IPS-15b (cell line): Measurements from ENCODE around the gene MAVS.
"Not testable (repeated sequence)": the region's sequence is repeated elsewhere in the genome, so short reads cannot be mapped to it uniquely, and the experiment has no call there.

Source experiments
- H3K27me3 ChIP-seq: one replicate; pipeline ENCODE4 v1.6.1; 2013; ENCODE audit warnings: low read length; ENCODE audit not compliant: control insufficient read depth, insufficient read depth
- H3K36me3 ChIP-seq: one replicate; pipeline ENCODE4 v1.6.1; 2013; ENCODE audit warnings: low read length; ENCODE audit not compliant: control insufficient read depth, insufficient read depth
- H3K4me1 ChIP-seq: one replicate; pipeline ENCODE4 v1.6.1; 2013; ENCODE audit warnings: mild to moderate bottlenecking, low read length; ENCODE audit not compliant: control insufficient read depth, insufficient read depth
- H3K4me3 ChIP-seq: one replicate; pipeline ENCODE4 v1.5.1; 2013; ENCODE audit warnings: low read depth, low read length
- H3K9ac ChIP-seq: one replicate; pipeline ENCODE4 v1.6.1; 2013; ENCODE audit warnings: low read depth, mild to moderate bottlenecking, low read length
- H3K9me3 ChIP-seq: one replicate; pipeline ENCODE4 v1.6.1; 2013; ENCODE audit warnings: mild to moderate bottlenecking, low read length; ENCODE audit not compliant: control insufficient read depth, insufficient read depth

MAVS gene

GRCh38 chr20:3904857-3905256 lies 58.2 kb downstream of the MAVS start:
- H3K27me3 ChIP-seq, result no peaks in the 10 kb centered on the region
- peaks cover 2% of the 10 kb centered on the region for H3K4me1 ChIP-seq
- peaks cover 18% of the 10 kb centered on the region for H3K36me3 ChIP-seq
- H3K9ac ChIP-seq, result no peak overlapping the region
- no peak overlapping the region for H3K4me3 ChIP-seq
- no peaks in the 10 kb centered on the region for H3K9me3 ChIP-seq

GRCh38 chr20:3906744-3907721 lies 60.4 kb downstream of the MAVS start:
- not testable (repeated sequence) for H3K4me1 ChIP-seq, H3K27me3 ChIP-seq, H3K9ac ChIP-seq, H3K4me3 ChIP-seq, H3K9me3 ChIP-seq
- H3K36me3 ChIP-seq, result peaks cover 33% of the 10 kb centered on the region

- no peak overlapping the region for H3K9ac ChIP-seq
- H3K9me3 ChIP-seq, result no peaks in the 10 kb centered on the region
- H3K4me3 ChIP-seq, result no peak overlapping the region
- H3K36me3 ChIP-seq, result peaks cover 43% of the 10 kb centered on the region
- peaks cover 2% of the 10 kb centered on the region for H3K4me1 ChIP-seq
- H3K27me3 ChIP-seq, result no peaks in the 10 kb centered on the region
Measured at GRCh38 chr20:3908667-3909066, 62.0 kb downstream of the MAVS start.

- Histone ChIP-seq H3K36me3 (peaks cover 48% of the 10 kb centered on the region), H3K4me3 (no peak overlapping the region), H3K4me1 (peaks cover under 1% of the 10 kb centered on the region), H3K9me3 (no peaks in the 10 kb centered on the region), H3K27me3 (no peaks in the 10 kb centered on the region), H3K9ac (no peak overlapping the region)
Measured at GRCh38 chr20:3909952-3910366, 63.3 kb downstream of the MAVS start.

- no peaks in the 10 kb centered on the region for H3K27me3 ChIP-seq
- H3K4me1 ChIP-seq, result no peaks in the 10 kb centered on the region
- H3K9ac ChIP-seq, result no peak overlapping the region
- no peak overlapping the region for H3K4me3 ChIP-seq
- no peaks in the 10 kb centered on the region for H3K9me3 ChIP-seq
- peaks cover 46% of the 10 kb centered on the region for H3K36me3 ChIP-seq
Measured at GRCh38 chr20:3910853-3911252, 64.2 kb downstream of the MAVS start.

- H3K9me3 ChIP-seq, result no peaks in the 10 kb centered on the region
- H3K36me3 ChIP-seq, result peaks cover 52% of the 10 kb centered on the region
- H3K27me3 ChIP-seq, result no peaks in the 10 kb centered on the region
- no peak overlapping the region for H3K9ac ChIP-seq
- H3K4me3 ChIP-seq, result no peak overlapping the region
- no peaks in the 10 kb centered on the region for H3K4me1 ChIP-seq
Measured at GRCh38 chr20:3911956-3912355, 65.3 kb downstream of the MAVS start.

GRCh38 chr20:3914446-3914845 lies 67.8 kb downstream of the MAVS start:
- Histone ChIP-seq H3K4me3 (no peak overlapping the region), H3K9ac (no peak overlapping the region), H3K9me3 (no peaks in the 10 kb centered on the region), H3K36me3 (peaks cover 48% of the 10 kb centered on the region), H3K27me3 (no peaks in the 10 kb centered on the region), H3K4me1 (no peaks in the 10 kb centered on the region)

- no peaks in the 10 kb centered on the region for H3K27me3 ChIP-seq
- H3K9ac ChIP-seq, result no peak overlapping the region
- no peak overlapping the region for H3K4me3 ChIP-seq
- H3K36me3 ChIP-seq, result peaks cover 39% of the 10 kb centered on the region
- no peaks in the 10 kb centered on the region for H3K4me1 ChIP-seq
- H3K9me3 ChIP-seq, result no peaks in the 10 kb centered on the region
Measured at GRCh38 chr20:3915691-3916090, 69.1 kb downstream of the MAVS start.

- Histone ChIP-seq H3K27me3 (no peaks in the 10 kb centered on the region), H3K4me1 (no peaks in the 10 kb centered on the region), H3K9ac (no peak overlapping the region), H3K9me3 (no peaks in the 10 kb centered on the region), H3K4me3 (no peak overlapping the region), H3K36me3 (peaks cover 37% of the 10 kb centered on the region)
Measured at GRCh38 chr20:3916364-3916763, 69.7 kb downstream of the MAVS start.

GRCh38 chr20:3919352-3919751 lies 72.7 kb downstream of the MAVS start:
- Histone ChIP-seq H3K9ac (no peak overlapping the region), H3K9me3 (no peaks in the 10 kb centered on the region), H3K4me1 (no peaks in the 10 kb centered on the region), H3K36me3 (peaks cover 35% of the 10 kb centered on the region), H3K4me3 (no peak overlapping the region), H3K27me3 (no peaks in the 10 kb centered on the region)

GRCh38 chr20:3922223-3922982 lies 75.8 kb downstream of the MAVS start:
- H3K9me3 ChIP-seq, result no peaks in the 10 kb centered on the region
- peaks cover 27% of the 10 kb centered on the region for H3K36me3 ChIP-seq
- H3K4me1 ChIP-seq, result peaks cover 5% of the 10 kb centered on the region
- no peak overlapping the region for H3K9ac ChIP-seq
- H3K4me3 ChIP-seq, result no peak overlapping the region
- no peaks in the 10 kb centered on the region for H3K27me3 ChIP-seq

GRCh38 chr20:3922983-3923339 lies 76.3 kb downstream of the MAVS start:
- Histone ChIP-seq H3K4me1 (peaks cover 9% of the 10 kb centered on the region), H3K36me3 (peaks cover 27% of the 10 kb centered on the region), H3K9ac (no peak overlapping the region), H3K27me3 (no peaks in the 10 kb centered on the region), H3K4me3 (no peak overlapping the region), H3K9me3 (no peaks in the 10 kb centered on the region)
